SU-DHL-6 (cell line): ENCODE results near the gene PDCD1LG2.

ENCODE experiments used
- H2AFZ ChIP-seq: fragments of 200-600 bp; sonication (generic); 2 replicates; pipeline ENCODE4 v1.6.1; 2014; ENCODE audit warnings: low read depth, mild to moderate bottlenecking, moderate library complexity, mixed read lengths, antibody characterized with exemption, low read length; ENCODE audit not compliant: severe bottlenecking
- H3F3A ChIP-seq: fragments of 200-600 bp; shearing (Covaris generic); 2 replicates; pipeline ENCODE4 v1.6.0; 2016; ENCODE audit warnings: antibody characterized with exemption, mild to moderate bottlenecking; ENCODE audit not compliant: insufficient read depth
- H3K27ac ChIP-seq: fragments of 200-600 bp; sonication (generic); 2 replicates; pipeline ENCODE4 v1.5.1; 2016; ENCODE audit warnings: low read depth, mild to moderate bottlenecking, low read length, moderate library complexity, mixed read lengths
- H3K27me3 ChIP-seq: fragments of 200-600 bp; sonication (generic), shearing (Covaris generic); 2 replicates; pipeline ENCODE4 v1.6.0; 2014; ENCODE audit warnings: mild to moderate bottlenecking, low read length
- H3K36me3 ChIP-seq: fragments of 200-600 bp; sonication (generic); 2 replicates; pipeline ENCODE4 v1.6.1; 2014; ENCODE audit warnings: mild to moderate bottlenecking, low read length, mixed read lengths
- H3K4me2 ChIP-seq: fragments of 300-600, 200-600 bp; shearing (Covaris generic), sonication (generic); 2 replicates; pipeline ENCODE4 v1.6.0; 2014; ENCODE audit warnings: low read length, low read depth, mild to moderate bottlenecking; ENCODE audit not compliant: poor library complexity, severe bottlenecking
- H3K4me3 ChIP-seq: fragments of 200-600 bp; sonication (generic); 2 replicates; pipeline ENCODE4 v1.5.1; 2014; ENCODE audit warnings: antibody characterized with exemption, low read length, mild to moderate bottlenecking, mixed read lengths; ENCODE audit not compliant: insufficient read depth, poor library complexity, severe bottlenecking
- H3K79me2 ChIP-seq: fragments of 200-600 bp; sonication (generic); 2 replicates; pipeline ENCODE4 v1.6.1; 2014; ENCODE audit warnings: mild to moderate bottlenecking, low read length, moderate library complexity; ENCODE audit not compliant: insufficient read depth
- H3K9ac ChIP-seq: fragments of 200-600 bp; sonication (generic); 2 replicates; pipeline ENCODE4 v1.7.0; 2014; ENCODE audit warnings: mild to moderate bottlenecking, low read length
- H3K9me2 ChIP-seq: fragments of 200-600 bp; sonication (generic); replicated peaks from 2 replicates; pipeline ENCODE4 v1.6.1; 2014; ENCODE audit warnings: low read length; ENCODE audit not compliant: insufficient read depth
- H3K9me3 ChIP-seq: fragments of 200-600 bp; sonication (generic); 2 replicates; pipeline ENCODE4 v1.6.1; 2014; ENCODE audit warnings: low read length, mixed read lengths; ENCODE audit not compliant: insufficient read depth
- H4K20me1 ChIP-seq: fragments of 200-600 bp; sonication (generic); 2 replicates; pipeline ENCODE4 v1.6.1; 2014; ENCODE audit warnings: low read depth, mild to moderate bottlenecking, antibody characterized with exemption, low read length, moderate library complexity, mixed read lengths
- CTCF ChIP-seq: fragments of 200-600 bp; sonication (generic); IDR thresholded peaks from one replicate; pipeline ENCODE4 v1.5.1; 2017; ENCODE audit warnings: antibody characterized with exemption, mild to moderate bottlenecking, low read length, moderate library complexity; ENCODE audit not compliant: insufficient read depth, poor library complexity, severe bottlenecking
- EZH2phosphoT487 ChIP-seq: fragments of 200-600 bp; sonication (generic), shearing (Covaris generic); conservative IDR thresholded peaks from 2 replicates; pipeline ENCODE4 v1.6.1; 2018; ENCODE audit warnings: mild to moderate bottlenecking, antibody characterized with exemption, low read length, moderate library complexity, mixed read lengths

The PDCD1LG2 gene

DNA sequence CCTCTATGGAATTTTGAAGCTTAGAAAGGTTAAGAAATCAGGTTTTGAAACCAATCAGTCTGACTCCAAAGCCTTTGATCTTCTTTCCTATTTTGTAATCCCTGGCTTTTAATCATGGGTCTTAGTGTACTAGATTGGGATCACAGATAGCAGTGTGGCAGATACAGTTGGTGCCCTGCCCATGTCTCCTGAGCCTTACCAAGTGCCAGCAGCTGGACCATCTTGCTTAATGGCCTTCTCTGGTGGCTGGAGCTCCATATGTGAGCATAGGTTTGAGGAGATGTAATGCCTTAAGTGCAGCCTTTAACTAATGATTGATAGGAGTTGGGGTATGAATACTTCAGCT, 101.8 kb downstream of the PDCD1LG2 start:
- Histone ChIP-seq H4K20me1 (0 out of 2 replicates have a peak, but pooled peaks cover 2% of the 10 kb centered on the region), H3K4me3 (no peak overlapping the region), H3K27ac (no peak overlapping the region), H3K36me3 (no peaks in the 10 kb centered on the region), H3K4me2 (no peak overlapping the region), H3F3A (peaks cover 11% of the 10 kb centered on the region; the same call in 1 of the 2 replicates), H3K79me2 (peaks cover 8% of the 10 kb centered on the region; the same call in 1 of the 2 replicates), H3K9me3 (no peaks in the 10 kb centered on the region), H2AFZ (no peak overlapping the region), H3K27me3 (no peaks in the 10 kb centered on the region), H3K9me2 (no peaks in the 10 kb centered on the region), H3K9ac (no peak overlapping the region)
- no peak for TF ChIP-seq CTCF
- TF ChIP-seq EZH2phosphoT487: no peak

GRCh38 chr9:5614192-5614591, 103.9 kb downstream of the PDCD1LG2 start:
- no peak for TF ChIP-seq CTCF
- Histone ChIP-seq H3K79me2 (peaks cover 13% of the 10 kb centered on the region; the same call in 1 of the 2 replicates), H3K9me3 (no peaks in the 10 kb centered on the region), H3K9ac (no peak overlapping the region), H4K20me1 (0 out of 2 replicates have a peak, but pooled peaks cover 2% of the 10 kb centered on the region), H3K4me3 (no peak overlapping the region), H3K4me2 (no peak overlapping the region), H3K27ac (no peak overlapping the region), H3F3A (peaks cover 21% of the 10 kb centered on the region; the same call in 1 of the 2 replicates), H3K9me2 (no peaks in the 10 kb centered on the region), H2AFZ (no peak overlapping the region), H3K36me3 (no peaks in the 10 kb centered on the region), H3K27me3 (no peaks in the 10 kb centered on the region)

DNA sequence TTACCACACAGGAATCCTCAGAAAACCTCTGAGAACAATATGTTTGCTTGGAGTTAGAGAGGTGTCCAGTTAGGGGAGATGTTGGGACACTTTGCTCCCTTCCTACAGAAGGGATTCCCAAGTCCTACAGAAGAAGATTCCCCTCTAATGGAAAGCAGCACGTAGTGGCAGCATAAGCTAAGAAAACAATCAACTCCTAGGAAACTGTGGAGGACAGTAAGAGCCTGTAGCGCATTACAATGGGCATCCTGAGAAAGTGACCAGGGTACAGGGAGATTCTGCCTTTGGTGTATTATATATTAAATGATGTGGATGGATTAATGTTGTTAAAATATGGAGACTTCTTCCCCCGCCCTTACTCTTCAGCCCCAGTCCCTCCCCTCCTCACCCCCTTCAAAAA, 104.7 kb downstream of the PDCD1LG2 start:
- Histone ChIP-seq H3K9me3 (no peaks in the 10 kb centered on the region), H3F3A (peaks cover 18% of the 10 kb centered on the region; the same call in 1 of the 2 replicates), H3K36me3 (no peaks in the 10 kb centered on the region), H4K20me1 (0 out of 2 replicates have a peak, but pooled peaks cover 2% of the 10 kb centered on the region), H2AFZ (no peak overlapping the region), H3K9ac (no peak overlapping the region), H3K9me2 (no peaks in the 10 kb centered on the region), H3K27me3 (no peaks in the 10 kb centered on the region), H3K4me2 (no peak overlapping the region), H3K79me2 (peaks cover 15% of the 10 kb centered on the region; the same call in 1 of the 2 replicates), H3K4me3 (no peak overlapping the region), H3K27ac (no peak overlapping the region)
- TF ChIP-seq EZH2phosphoT487: no peak
- no peak for TF ChIP-seq CTCF
